GM23248 (cell line): ENCODE data around the gene TEAD1.

ENCODE experiments used
- EZH2 ChIP-seq: fragments of 200-600 bp; sonication (generic); IDR thresholded peaks from 2 replicates; pipeline ENCODE4 v1.6.1; 2018; ENCODE audit warnings: antibody characterized with exemption, mild to moderate bottlenecking; ENCODE audit not compliant: insufficient read depth, poor library complexity, severe bottlenecking
- EZH2phosphoT487 ChIP-seq: fragments of 200-600 bp; sonication (generic); IDR thresholded peaks from 2 replicates; pipeline ENCODE4 v1.6.1; 2018; ENCODE audit warnings: antibody characterized with exemption, moderate library complexity, mild to moderate bottlenecking, low read depth; ENCODE audit not compliant: insufficient read depth

DNA sequence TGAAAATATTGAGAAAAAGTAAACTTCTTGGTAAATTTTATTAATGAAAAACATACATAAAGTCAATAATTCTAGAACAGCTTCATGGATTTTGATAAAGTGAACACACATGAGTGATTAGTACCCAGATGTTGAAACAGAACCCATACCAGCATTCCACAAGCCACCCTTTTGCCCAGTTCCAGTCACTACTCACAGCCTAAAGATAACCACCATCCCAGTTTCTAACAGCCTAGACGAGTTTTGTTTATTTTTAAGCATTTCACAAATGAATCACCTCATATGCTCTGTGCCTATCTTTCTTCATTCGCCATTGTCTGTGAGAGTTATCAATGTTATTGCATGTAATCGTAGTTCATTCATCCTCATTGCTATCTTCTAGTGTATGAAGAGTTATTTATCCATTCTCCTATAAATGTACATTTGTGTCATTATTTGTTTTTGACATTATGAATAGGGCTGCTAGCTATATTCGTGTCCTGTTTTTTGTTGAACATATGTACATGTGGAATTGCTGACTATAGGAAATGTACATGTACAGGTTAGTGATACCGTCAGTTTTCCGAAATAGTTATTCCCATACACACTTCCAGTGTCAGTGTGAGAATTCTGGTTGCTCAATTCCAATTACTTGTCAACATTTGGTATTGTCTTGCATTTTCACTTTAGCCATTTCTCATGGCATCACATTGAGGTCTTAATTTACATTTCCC lies 44.5 kb upstream of the TEAD1 start:
- TF ChIP-seq EZH2phosphoT487 (no peak), EZH2 (no peak)
